Hepatocyte (in vitro differentiated cells): ENCODE results near the gene ZBTB16.

Experiments
- CTCF ChIP-seq: fragments of 200-600 bp; sonication (generic); IDR thresholded peaks from 2 replicates; pipeline ENCODE4 v1.5.1; 2016; ENCODE audit warnings: antibody characterized with exemption, mild to moderate bottlenecking; ENCODE audit not compliant: poor library complexity
- EZH2 ChIP-seq: fragments of 200-600 bp; sonication (generic); IDR thresholded peaks from 2 replicates; pipeline ENCODE4 v1.6.1; 2016; ENCODE audit warnings: antibody characterized with exemption, mild to moderate bottlenecking, borderline replicate concordance
- EZH2phosphoT487 ChIP-seq: fragments of 200-600 bp; sonication (generic); IDR thresholded peaks from one replicate; pipeline ENCODE4 v1.6.1; 2018; ENCODE audit warnings: antibody characterized with exemption, mild to moderate bottlenecking, low read depth, moderate library complexity; ENCODE audit not compliant: unreplicated experiment, severe bottlenecking

DNA sequence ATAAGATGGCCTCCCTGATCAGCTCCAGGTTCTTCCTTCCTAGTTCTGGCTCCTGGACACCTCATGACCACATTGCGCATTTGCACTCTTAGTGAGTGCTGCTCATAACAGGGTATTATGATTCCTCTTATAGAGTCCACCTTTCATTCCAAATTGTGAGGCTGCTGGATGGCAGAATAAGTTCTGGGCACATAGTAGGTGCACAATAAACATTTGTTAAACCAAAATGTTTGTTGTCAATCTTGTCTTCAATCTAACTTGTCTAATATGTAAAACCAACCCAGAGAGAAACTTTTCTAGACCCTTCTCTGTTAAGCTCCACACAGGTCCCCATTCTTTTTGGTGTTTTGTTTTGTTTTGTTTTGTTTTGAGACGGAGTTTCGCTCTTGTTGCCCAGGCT, 22.6 kb upstream of the ZBTB16 start:
- TF ChIP-seq CTCF = no peak
- no peak for TF ChIP-seq EZH2
- no peak for TF ChIP-seq EZH2phosphoT487
